HG03442 (cell line): Measurements from ENCODE around the gene SCIMP.
"Not testable (repeated sequence)": the region's sequence is repeated elsewhere in the genome, so short reads cannot be mapped to it uniquely, and the experiment has no call there.

Source experiments
- ATAC-seq: cut with Tn5 transposase; IDR thresholded peaks from one replicate; pipeline ENCODE4 v1.9.1; 2021; ENCODE audit warnings: mild to moderate bottlenecking, moderate library complexity; ENCODE audit not compliant: unreplicated experiment

The SCIMP gene

GRCh38 chr17:5234645-5235576, at the start of gene SCIMP:
SCIMP (minus strand) TSS chr17:5234860; CDS start chr17:5234755, 105 bp downstream.
- ATAC-seq = peak; percentile 42

GRCh38 chr17:5283571-5284315, 49.1 kb upstream of the SCIMP start:
- ATAC-seq = no peak

- ATAC-seq = no peak
These were observed 48.1 kb upstream of the SCIMP start for GRCh38 chr17:5282642-5283217.

- peak; percentile 77 for ATAC-seq
These were observed 47.4 kb upstream of the SCIMP start, which contains the start of gene RABEP1 for GRCh38 chr17:5281814-5282641. RABEP1 (plus strand) TSS chr17:5282284; CDS start chr17:5282487, 203 bp downstream.

GRCh38 chr17:5272322-5272721, 37.7 kb upstream of the SCIMP start:
- no peak for ATAC-seq

- ATAC-seq = no peak
These were observed 34.7 kb upstream of the SCIMP start for GRCh38 chr17:5269241-5269960.

GRCh38 chr17:5264893-5265292, 30.2 kb upstream of the SCIMP start:
- ATAC-seq = no peak

GRCh38 chr17:5263441-5263840, 28.8 kb upstream of the SCIMP start:
- no peak for ATAC-seq

- no peak for ATAC-seq
These were observed 27.8 kb upstream of the SCIMP start for GRCh38 chr17:5262416-5262991.

- no peak for ATAC-seq
These were observed 25.9 kb upstream of the SCIMP start for GRCh38 chr17:5260542-5260941.

GRCh38 chr17:5257124-5257523, 22.5 kb upstream of the SCIMP start:
- ATAC-seq = no peak

GRCh38 chr17:5254903-5255521, 20.4 kb upstream of the SCIMP start:
- ATAC-seq = no peak

GRCh38 chr17:5254414-5254813, 19.8 kb upstream of the SCIMP start:
- ATAC-seq = no peak

GRCh38 chr17:5249615-5250014, 15.0 kb upstream of the SCIMP start:
- no peak for ATAC-seq

- ATAC-seq = no peak
These were observed 14.3 kb upstream of the SCIMP start for GRCh38 chr17:5248821-5249479.

GRCh38 chr17:5247621-5248020, 13.0 kb upstream of the SCIMP start:
- ATAC-seq = no peak

- ATAC-seq = no peak
These were observed 7.4 kb upstream of the SCIMP start for GRCh38 chr17:5241861-5242671.

GRCh38 chr17:5239769-5240168, 5.1 kb upstream of the SCIMP start:
- not testable (repeated sequence) for ATAC-seq
